Trophoblast cell (in vitro differentiated cells and primary cell): ENCODE data around the gene PTPRN2.

Experiments used
- DNase-seq, 2 donors: peaks; one replicate each; pipeline ENCODE4 v3.0.0-alpha.2; 2016
- H2AFZ ChIP-seq: 2 replicates; pipeline ENCODE4 v1.6.1; 2013; ENCODE audit warnings: low read length, moderate library complexity, mild to moderate bottlenecking; ENCODE audit not compliant: insufficient read depth, poor library complexity
- H2AK5ac ChIP-seq: 2 replicates; pipeline ENCODE4 v1.6.1; 2013; ENCODE audit warnings: mild to moderate bottlenecking, low read length
- H2BK120ac ChIP-seq: 2 replicates; pipeline ENCODE4 v1.6.1; 2013; ENCODE audit warnings: low read length, mild to moderate bottlenecking, moderate library complexity; ENCODE audit not compliant: insufficient read depth, poor library complexity
- H2BK12ac ChIP-seq: 2 replicates; pipeline ENCODE4 v1.6.1; 2013; ENCODE audit warnings: mild to moderate bottlenecking, low read length, moderate library complexity
- H2BK5ac ChIP-seq: 2 replicates; pipeline ENCODE4 v1.6.1; 2013; ENCODE audit warnings: low read length, low read depth, moderate library complexity, mild to moderate bottlenecking; ENCODE audit not compliant: poor library complexity
- H3K14ac ChIP-seq: 2 replicates; pipeline ENCODE4 v1.6.1; 2013; ENCODE audit warnings: mild to moderate bottlenecking, low read length
- H3K18ac ChIP-seq: 2 replicates; pipeline ENCODE4 v1.6.1; 2013; ENCODE audit warnings: mild to moderate bottlenecking, low read length
- H3K23ac ChIP-seq: 2 replicates; pipeline ENCODE4 v1.6.1; 2013; ENCODE audit warnings: low read length
- H3K27ac ChIP-seq: 2 replicates; pipeline ENCODE4 v1.5.1; 2013; ENCODE audit warnings: low read depth, mild to moderate bottlenecking, inconsistent platforms, low read length, moderate library complexity
- H3K27me3 ChIP-seq: 2 replicates; pipeline ENCODE4 v1.6.1; 2013; ENCODE audit warnings: inconsistent platforms, mild to moderate bottlenecking, low read length, moderate library complexity; ENCODE audit not compliant: insufficient read depth
- H3K36me3 ChIP-seq, 2 experiments: 1 replicate in 1 of 2; 2 replicates in 1 of 2; pipeline ENCODE4 v1.6.1; 2013; ENCODE audit warnings: low read length in 2 of 2, mild to moderate bottlenecking in 2 of 2, moderate library complexity in 1 of 2; ENCODE audit not compliant: insufficient read depth in 2 of 2, control insufficient read depth in 1 of 2
- H3K4ac ChIP-seq: 2 replicates; pipeline ENCODE4 v1.6.1; 2013; ENCODE audit warnings: low read depth, mild to moderate bottlenecking, low read length, moderate library complexity
- H3K4me1 ChIP-seq, 2 experiments: 1 replicate in 1 of 2; 2 replicates in 1 of 2; pipeline ENCODE4 v1.6.1; 2013; ENCODE audit warnings: low read length in 2 of 2, mild to moderate bottlenecking in 2 of 2, moderate library complexity in 1 of 2; ENCODE audit not compliant: insufficient read depth in 2 of 2, control insufficient read depth in 1 of 2
- H3K4me2 ChIP-seq: 2 replicates; pipeline ENCODE4 v1.6.1; 2013; ENCODE audit warnings: inconsistent platforms, mild to moderate bottlenecking, low read length, moderate library complexity
- H3K4me3 ChIP-seq: 2 replicates; pipeline ENCODE4 v1.5.1; 2013; ENCODE audit warnings: mild to moderate bottlenecking, low read depth, low read length, inconsistent platforms
- H3K79me1 ChIP-seq: one replicate; pipeline ENCODE4 v1.6.1; 2013; ENCODE audit warnings: low read length
- H3K79me2 ChIP-seq: 2 replicates; pipeline ENCODE4 v1.6.1; 2013; ENCODE audit warnings: low read length, mild to moderate bottlenecking; ENCODE audit not compliant: control insufficient read depth, insufficient read depth, poor library complexity
- H3K9ac ChIP-seq: 2 replicates; pipeline ENCODE4 v1.6.1; 2013; ENCODE audit warnings: mild to moderate bottlenecking, low read length
- H3K9me3 ChIP-seq: 2 replicates; pipeline ENCODE4 v1.6.1; 2013; ENCODE audit warnings: low read depth, mild to moderate bottlenecking, control low read depth, inconsistent platforms, low read length; ENCODE audit not compliant: insufficient read depth
- H4K12ac ChIP-seq: 2 replicates; pipeline ENCODE4 v1.6.1; 2013; ENCODE audit warnings: low read depth, mild to moderate bottlenecking, low read length, moderate library complexity
- H4K8ac ChIP-seq: 2 replicates; pipeline ENCODE4 v1.6.1; 2013; ENCODE audit warnings: low read depth, mild to moderate bottlenecking, low read length, moderate library complexity
- H4K91ac ChIP-seq: one replicate; pipeline ENCODE4 v1.6.1; 2013; ENCODE audit warnings: low read depth, mild to moderate bottlenecking, low read length, moderate library complexity
- WGBS: extraction: QIAGEN DNeasy Blood & Tissue Kit; methylation state at CpG from one replicate; pipeline ENCODE4 v1.1.7; 2013; ENCODE audit warnings: missing lambda C conversion rate; ENCODE audit not compliant: insufficient read length, insufficient coverage; ENCODE audit errors: extremely low coverage; 5-methylcytosine and 5-hydroxymethylcytosine counted together

Gene PTPRN2

GRCh38 chr7:158040199-158040598 is 547.4 kb downstream of the PTPRN2 start:
- H2BK120ac ChIP-seq: no peak overlapping the region
- no peak for DNase-seq

DNA sequence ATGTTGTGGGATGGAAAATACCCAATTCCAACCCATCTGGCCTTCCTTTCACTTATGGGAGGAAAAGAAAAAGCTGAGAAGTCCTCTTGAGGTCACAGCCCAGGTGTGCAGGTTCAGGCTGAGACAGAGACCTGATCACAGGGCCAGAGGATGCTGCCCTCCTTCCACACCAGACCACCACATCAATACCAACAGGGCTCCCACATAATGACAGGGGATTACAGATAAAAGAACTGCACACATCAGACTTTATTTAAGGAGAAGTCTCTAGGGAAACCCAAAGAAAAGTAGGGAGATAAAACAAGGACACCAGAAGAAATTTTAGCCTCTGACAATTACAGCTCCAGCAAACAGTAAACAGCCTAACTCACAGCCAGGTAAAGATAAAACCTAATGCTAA is 548.4 kb downstream of the PTPRN2 start:
- no peak overlapping the region for H3K14ac ChIP-seq
- no peak overlapping the region for H3K27ac ChIP-seq
- no peak overlapping the region for H2AK5ac ChIP-seq
- no peak overlapping the region for H2BK5ac ChIP-seq
- no peak overlapping the region for H3K4ac ChIP-seq
- no peaks in the 10 kb centered on the region for H3K79me1 ChIP-seq
- H3K4me3 ChIP-seq: no peak overlapping the region
- no peak overlapping the region for H4K91ac ChIP-seq
- H3K9ac ChIP-seq: no peak overlapping the region
- H2BK120ac ChIP-seq: no peak overlapping the region
- H2BK12ac ChIP-seq: no peak overlapping the region
- H3K23ac ChIP-seq: no peak overlapping the region
- H3K4me2 ChIP-seq: no peak overlapping the region
- DNase-seq: no peak
- H3K36me3 ChIP-seq: peaks cover 0 to 1% of the 10 kb centered on the region in 2 experiments
- no peak overlapping the region for H4K8ac ChIP-seq
- H2AFZ ChIP-seq: no peak overlapping the region
- H3K4me1 ChIP-seq: no peaks in the 10 kb centered on the region
- H3K79me2 ChIP-seq: no peaks in the 10 kb centered on the region
- H3K9me3 ChIP-seq: peaks cover 10% of the 10 kb centered on the region
- H4K12ac ChIP-seq: no peak overlapping the region
- H3K18ac ChIP-seq: no peak overlapping the region
- H3K27me3 ChIP-seq: no peaks in the 10 kb centered on the region

More at GRCh38 chr7:158040199-158040598, 547.4 kb downstream of the PTPRN2 start:
- Histone ChIP-seq H4K91ac (no peak overlapping the region), H4K8ac (no peak overlapping the region), H3K14ac (no peak overlapping the region), H3K9ac (no peak overlapping the region), H3K4me3 (no peak overlapping the region), H4K12ac (no peak overlapping the region), H3K4me2 (no peak overlapping the region), H3K79me1 (no peaks in the 10 kb centered on the region), H2BK5ac (no peak overlapping the region), H3K9me3 (peaks cover 9% of the 10 kb centered on the region), H2BK12ac (no peak overlapping the region), H2AK5ac (no peak overlapping the region), H3K18ac (no peak overlapping the region), H3K79me2 (no peaks in the 10 kb centered on the region), H3K4ac (no peak overlapping the region), H2AFZ (no peak overlapping the region), H3K4me1 (no peaks in the 10 kb centered on the region), H3K27me3 (no peaks in the 10 kb centered on the region), H3K27ac (no peak overlapping the region), H3K36me3 (peaks cover 0 to 1% of the 10 kb centered on the region in 2 experiments), H3K23ac (no peak overlapping the region)
- WGBS: no CpG with 5 or more reads among the region's 6 CpGs

DNA sequence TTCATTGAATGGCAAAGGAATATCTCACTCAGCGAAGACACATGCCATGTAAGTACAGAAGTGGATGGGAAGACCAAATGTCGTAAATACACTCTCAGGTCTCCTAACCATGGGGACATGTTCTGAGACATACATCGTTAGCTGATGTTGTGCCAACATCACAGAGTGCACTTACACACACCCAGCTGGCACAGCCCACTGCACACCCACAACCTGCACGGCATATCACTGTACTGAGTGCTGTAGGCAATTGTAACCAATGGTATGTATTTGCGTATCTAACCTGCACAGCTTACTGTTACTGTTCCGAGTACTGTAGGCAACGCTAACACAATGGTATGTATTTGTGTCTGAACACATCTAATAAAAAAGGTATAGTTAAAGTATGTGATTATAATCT is 550.4 kb downstream of the PTPRN2 start:
- Histone ChIP-seq H3K18ac (no peak overlapping the region), H2BK120ac (no peak overlapping the region), H4K91ac (no peak overlapping the region), H3K4ac (no peak overlapping the region), H3K23ac (no peak overlapping the region), H3K79me2 (no peaks in the 10 kb centered on the region), H4K12ac (no peak overlapping the region), H2BK12ac (no peak overlapping the region), H3K27ac (no peak overlapping the region), H2BK5ac (no peak overlapping the region), H3K9ac (no peak overlapping the region), H2AFZ (no peak overlapping the region), H3K36me3 (peaks cover 0 to 1% of the 10 kb centered on the region in 2 experiments), H3K27me3 (no peaks in the 10 kb centered on the region), H3K9me3 (peaks cover 28% of the 10 kb centered on the region), H2AK5ac (no peak overlapping the region), H3K14ac (no peak overlapping the region), H3K4me2 (no peak overlapping the region), H4K8ac (no peak overlapping the region), H3K4me1 (no peaks in the 10 kb centered on the region), H3K79me1 (no peaks in the 10 kb centered on the region), H3K4me3 (no peak overlapping the region)
- no CpG with 5 or more reads among the region's 7 CpGs for WGBS
- no peak for DNase-seq

GRCh38 chr7:158035343-158035742 is 552.3 kb downstream of the PTPRN2 start:
- H4K91ac ChIP-seq: no peak overlapping the region
- WGBS: no CpG with 5 or more reads among the region's 4 CpGs
- H3K4me3 ChIP-seq: no peak overlapping the region

More at GRCh38 chr7:158035343-158035742, 552.3 kb downstream of the PTPRN2 start:
- no peak overlapping the region for H3K4me2 ChIP-seq
- no peak overlapping the region for H2BK120ac ChIP-seq
- H3K79me1 ChIP-seq: no peaks in the 10 kb centered on the region
- no peaks in the 10 kb centered on the region for H3K27me3 ChIP-seq
- no peak overlapping the region for H2BK12ac ChIP-seq
- H3K23ac ChIP-seq: no peak overlapping the region
- H4K8ac ChIP-seq: no peak overlapping the region
- H3K36me3 ChIP-seq: peaks cover 0 to 1% of the 10 kb centered on the region in 2 experiments
- H2BK5ac ChIP-seq: no peak overlapping the region
- H3K18ac ChIP-seq: no peak overlapping the region
- no peak overlapping the region for H3K9ac ChIP-seq
- H3K79me2 ChIP-seq: no peaks in the 10 kb centered on the region
- no peak overlapping the region for H2AK5ac ChIP-seq
- no peaks in the 10 kb centered on the region for H3K4me1 ChIP-seq
- no peak overlapping the region for H3K14ac ChIP-seq
- peaks cover 30% of the 10 kb centered on the region for H3K9me3 ChIP-seq
- DNase-seq: no peak
- no peak overlapping the region for H3K4ac ChIP-seq
- H3K27ac ChIP-seq: no peak overlapping the region
- no peak overlapping the region for H2AFZ ChIP-seq
- no peak overlapping the region for H4K12ac ChIP-seq
